H1 (cell line): ENCODE results near the gene SLC1A2. TPM values are rescaled to one million over a fixed set of nuclear protein-coding genes. Genes with fewer than 3 reads are reported as not detected.

Experiments
- CTCF ChIA-PET: fragments of 300-600 bp; sonication (Branson Sonifier 250); formaldehyde crosslinking; loops from one replicate; lab custom pipeline; 2021; ENCODE audit not compliant: partially characterized antibody; lab: Charles Lee
- POLR2A ChIA-PET: fragments of 300-600 bp; sonication (Branson Sonifier 250); formaldehyde crosslinking; loops from one replicate; lab custom pipeline; 2021; ENCODE audit warnings: inconsistent platforms; ENCODE audit not compliant: partially characterized antibody; lab: Charles Lee
- DNase-seq, 2 experiments: peaks; one replicate each; pipeline versions ENCODE4 v3.0.0 to v3.0.0-alpha.2; 2010 to 2022; ENCODE audit warnings: low spot score in 2 of 2, low read depth in 1 of 2, mixed read lengths in 1 of 2
- FAIRE-seq: peaks from 2 replicates; lab custom pipeline; 2011; peaks lifted over from hg19 to GRCh38; lab: Jason Lieb, UNC
- H2AFZ ChIP-seq: 2 replicates; pipeline ENCODE4 v1.8.1; 2012; ENCODE audit warnings: low read length, inconsistent platforms
- H2AK5ac ChIP-seq: 2 replicates; pipeline ENCODE4 v1.6.1; 2013; ENCODE audit warnings: low read depth, low read length
- H2BK120ac ChIP-seq: replicated peaks from 2 replicates; pipeline ENCODE3; 2013; ENCODE audit warnings: low read depth, low read length, inconsistent platforms
- H2BK12ac ChIP-seq: 2 replicates; pipeline ENCODE4 v1.6.1; 2013; ENCODE audit warnings: low read depth, low read length
- H2BK15ac ChIP-seq: 2 replicates; pipeline ENCODE4 v1.6.1; 2013; ENCODE audit warnings: low read length
- H2BK20ac ChIP-seq: 2 replicates; pipeline ENCODE4 v1.6.1; 2013; ENCODE audit warnings: low read length
- H2BK5ac ChIP-seq: 2 replicates; pipeline ENCODE4 v1.6.1; 2013; ENCODE audit warnings: low read depth, low read length
- H3K14ac ChIP-seq: 2 replicates; pipeline ENCODE4 v1.6.1; 2013; ENCODE audit warnings: inconsistent platforms; ENCODE audit not compliant: insufficient read length
- H3K18ac ChIP-seq: 2 replicates; pipeline ENCODE4 v1.6.1; 2013; ENCODE audit warnings: low read length; ENCODE audit errors: extremely low read depth
- H3K23ac ChIP-seq: 2 replicates; pipeline ENCODE4 v1.6.1; 2013; ENCODE audit warnings: inconsistent platforms; ENCODE audit not compliant: insufficient read length
- H3K23me2 ChIP-seq: 2 replicates; pipeline ENCODE4 v1.6.1; 2013; ENCODE audit warnings: low read depth, low read length
- H3K27ac ChIP-seq: 2 replicates; pipeline ENCODE4 v1.6.1; 2011; ENCODE audit warnings: low read depth, low read length, inconsistent platforms
- H3K27me3 ChIP-seq, 4 experiments: replicated peaks in 1 of 4; 1 replicate in 1 of 4; 2 replicates in 3 of 4; pipeline versions ENCODE4 v1.6.1 to v1.8.1; 2011 to 2013; ENCODE audit warnings: low read length in 3 of 4, mild to moderate bottlenecking in 3 of 4, inconsistent platforms in 2 of 4, mixed read lengths in 2 of 4, moderate library complexity in 1 of 4; ENCODE audit not compliant: control insufficient read depth in 3 of 4, insufficient read depth in 3 of 4; ENCODE audit errors: extremely low read depth in 1 of 4
- H3K36me3 ChIP-seq, 4 experiments: 2 replicates each; pipeline versions ENCODE4 v1.6.1 to v1.8.1; 2011 to 2013; ENCODE audit warnings: mild to moderate bottlenecking in 4 of 4, low read length in 3 of 4, moderate library complexity in 2 of 4, control low read depth in 1 of 4, inconsistent platforms in 1 of 4; ENCODE audit not compliant: insufficient read depth in 4 of 4, control insufficient read depth in 2 of 4
- H3K4ac ChIP-seq: replicated peaks from 2 replicates; pipeline ENCODE3; 2013; ENCODE audit warnings: low read length, low read depth, mixed read lengths, inconsistent platforms; ENCODE audit not compliant: insufficient read length
- H3K4me1 ChIP-seq, 4 experiments: replicated peaks in 1 of 4; 1 replicate in 1 of 4; 2 replicates in 3 of 4; pipeline versions ENCODE4 v1.6.1 to v1.8.1; 2011 to 2013; ENCODE audit warnings: low read length in 3 of 4, inconsistent platforms in 2 of 4, mixed read lengths in 1 of 4; ENCODE audit not compliant: insufficient read depth in 4 of 4, control insufficient read depth in 3 of 4
- H3K4me2 ChIP-seq, 2 experiments: 2 replicates each; pipeline versions ENCODE4 v1.6.1 to v1.8.1; 2011 to 2013; ENCODE audit warnings: low read depth in 2 of 2, low read length in 2 of 2, control low read depth in 1 of 2, inconsistent platforms in 1 of 2, mild to moderate bottlenecking in 1 of 2; ENCODE audit not compliant: insufficient read depth in 1 of 2
- H3K4me3 ChIP-seq, 4 experiments: fragments of 200-600, 300-600 bp in 1 of 4; sonication (generic), shearing (Covaris generic), sonication (Bioruptor Twin) in 1 of 4; 2 replicates each; pipeline versions ENCODE4 v1.5.1 to v1.8.1; 2011 to 2016; ENCODE audit warnings: low read length in 4 of 4, low read depth in 3 of 4, control low read depth in 2 of 4, inconsistent platforms in 2 of 4, mild to moderate bottlenecking in 2 of 4, mixed read lengths in 1 of 4, moderate library complexity in 1 of 4; ENCODE audit not compliant: insufficient read depth in 2 of 4; ENCODE audit errors: extremely low read depth in 1 of 4
- H3K56ac ChIP-seq: replicated peaks from 2 replicates; pipeline ENCODE3; 2013; ENCODE audit warnings: low read depth, mild to moderate bottlenecking, mixed read lengths, low read length, inconsistent platforms; ENCODE audit not compliant: insufficient read length
- H3K79me1 ChIP-seq: 2 replicates; pipeline ENCODE4 v1.6.1; 2013; ENCODE audit warnings: low read depth, low read length, control low read depth
- H3K79me2 ChIP-seq, 2 experiments: 2 replicates each; pipeline versions ENCODE4 v1.6.1 to v1.8.1; 2012 to 2013; ENCODE audit warnings: low read length in 2 of 2, mild to moderate bottlenecking in 2 of 2, inconsistent platforms in 1 of 2; ENCODE audit not compliant: insufficient read depth in 2 of 2, control insufficient read depth in 1 of 2
- H3K9ac ChIP-seq, 4 experiments: replicated peaks in 1 of 4; 1 replicate in 1 of 4; 2 replicates in 3 of 4; pipeline versions ENCODE4 v1.6.1 to v1.8.1; 2011 to 2013; ENCODE audit warnings: low read depth in 3 of 4, low read length in 3 of 4, control low read depth in 2 of 4, mild to moderate bottlenecking in 2 of 4, moderate library complexity in 2 of 4, inconsistent platforms in 1 of 4; ENCODE audit errors: extremely low read depth in 1 of 4
- H3K9me3 ChIP-seq, 2 experiments: 2 replicates each; pipeline versions ENCODE4 v1.6.1 to v1.8.1; 2012 to 2013; ENCODE audit warnings: mild to moderate bottlenecking in 2 of 2, moderate library complexity in 2 of 2, control low read depth in 1 of 2, inconsistent platforms in 1 of 2, low read depth in 1 of 2, low read length in 1 of 2, mixed read lengths in 1 of 2; ENCODE audit not compliant: insufficient read depth in 2 of 2
- H4K20me1 ChIP-seq, 2 experiments: replicated peaks in 1 of 2; 2 replicates each; pipeline versions ENCODE3 to v1.8.1; 2011 to 2013; ENCODE audit warnings: inconsistent platforms in 2 of 2, low read length in 2 of 2, mild to moderate bottlenecking in 1 of 2; ENCODE audit not compliant: insufficient read depth in 2 of 2, control insufficient read depth in 1 of 2
- H4K5ac ChIP-seq: 2 replicates; pipeline ENCODE4 v1.6.1; 2013; ENCODE audit warnings: low read length, low read depth, mixed read lengths, inconsistent platforms; ENCODE audit not compliant: insufficient read length
- H4K8ac ChIP-seq: 2 replicates; pipeline ENCODE4 v1.8.0; 2013; ENCODE audit warnings: mild to moderate bottlenecking, moderate library complexity, low read length, inconsistent platforms; ENCODE audit not compliant: insufficient read depth; ENCODE audit errors: extremely low read depth
- H4K91ac ChIP-seq: replicated peaks from 2 replicates; pipeline ENCODE3; 2013; ENCODE audit warnings: low read length, mixed read lengths, inconsistent platforms; ENCODE audit not compliant: insufficient read length
- BACH1 ChIP-seq: IDR thresholded peaks from 2 replicates; pipeline ENCODE4 v1.6.1; 2012; ENCODE audit warnings: low read length, improper control_type of control experiment
- BRCA1 ChIP-seq: IDR thresholded peaks from 2 replicates; pipeline ENCODE4 v1.6.1; 2012; ENCODE audit warnings: low read depth, low read length, improper control_type of control experiment
- EZH2 ChIP-seq: fragments of 200-600 bp; sonication (generic); IDR thresholded peaks from 2 replicates; pipeline ENCODE4 v1.7.1; 2012; ENCODE audit warnings: low read depth, mild to moderate bottlenecking, moderate library complexity, low read length, inconsistent platforms; ENCODE audit not compliant: severe bottlenecking
- HDAC6 ChIP-seq: IDR thresholded peaks from one replicate; pipeline ENCODE4 v1.7.1; 2012; ENCODE audit warnings: low read depth, mild to moderate bottlenecking, inconsistent platforms, low read length, moderate library complexity
- JUN ChIP-seq: IDR thresholded peaks from 2 replicates; pipeline ENCODE4 v1.6.1; 2011; ENCODE audit warnings: low read depth, mild to moderate bottlenecking, improper control_type of control experiment, low read length
- KDM5A ChIP-seq: fragments of 200-600 bp; IDR thresholded peaks from 2 replicates; pipeline ENCODE4 v1.7.1; 2012; ENCODE audit warnings: mild to moderate bottlenecking, low read length, inconsistent platforms, mixed read lengths
- POLR2A ChIP-seq, 2 experiments: IDR thresholded peaks; 1 replicate in 1 of 2; 2 replicates in 1 of 2; pipeline ENCODE4 v1.6.1; 2011; ENCODE audit warnings: low read depth in 2 of 2, low read length in 2 of 2, mild to moderate bottlenecking in 2 of 2; ENCODE audit errors: control extremely low read depth in 1 of 2
- POLR2AphosphoS5 ChIP-seq: IDR thresholded peaks from 2 replicates; pipeline ENCODE4 v1.6.1; 2011; ENCODE audit warnings: low read depth, low read length
- RXRA ChIP-seq: IDR thresholded peaks from 2 replicates; pipeline ENCODE4 v1.6.1; 2011; ENCODE audit warnings: low read depth, mild to moderate bottlenecking, low read length, moderate library complexity; ENCODE audit not compliant: insufficient read depth
- WGBS, 2 experiments: shearing (Covaris generic) in 1 of 2; methylation state at CpG; one replicate each; pipeline versions ENCODE4 v1.1.6 to v1.1.7; 2013 to 2015; ENCODE audit warnings: low lambda C conversion rate in 2 of 2, mixed read lengths in 2 of 2, inconsistent platforms in 1 of 2, low coverage in 1 of 2, missing lambda C conversion rate in 1 of 2; ENCODE audit not compliant: insufficient replicate concordance in 2 of 2, insufficient coverage in 1 of 2, insufficient read length in 1 of 2; ENCODE audit errors: extremely low coverage in 1 of 2, missing lambda C conversion rate in 1 of 2; 5-methylcytosine and 5-hydroxymethylcytosine counted together
- polyA plus RNA-seq, 7 experiments: library from polyadenylated mRNA; depleted of rRNA in 3 of 7; stranded (reverse) in 5 of 7; unstranded in 2 of 7; fragments of >200 nt in 5 of 7; fragments of 200-250 nt in 2 of 7; gene quantifications; 1 replicate in 5 of 7; 2 replicates in 1 of 7; 4 replicates in 1 of 7; pipeline versions ENCODE4 v1.2.1 to v1.2.3, GENCODE V29; 2011 to 2013; ENCODE audit warnings: missing spikeins in 2 of 7, mixed read lengths in 2 of 7
- total RNA-seq: library from RNA; stranded (reverse); fragmentation: NEBNext Ultra II Directional; extraction: Animal tissue kit (Norgen Biotek cat#: 25700); gene quantifications from 2 replicates; pipeline ENCODE4 v1.2.1, GENCODE V29; 2021

Gene SLC1A2
- total and polyA plus RNA-seq, 2 of the 8 experiments (the other 6 are each of a cell fraction or from before 2014, with no cell fraction given) = 0.57 to 1.2 TPM

GRCh38 chr11:35387111-35387982 lies 32.0 kb downstream of the SLC1A2 start:
- TF ChIP-seq BACH1 (no peak), POLR2AphosphoS5 (no peak), BRCA1 (no peak), POLR2A (IDR thresholded peaks at IDR 0.05; ENCODE audit: control extremely low read depth in 1 of 2, low read depth in 2 of 2, low read length in 2 of 2) (no peak), HDAC6 (no peak), JUN (no peak), KDM5A (no peak), RXRA (no peak), EZH2 (no peak)
- Histone ChIP-seq H2AK5ac (no peak overlapping the region), H4K5ac (no peak overlapping the region), H2BK12ac (no peak overlapping the region), H3K18ac (no peak overlapping the region), H3K4me1 (no peaks in the 10 kb centered on the region), H3K14ac (no peak overlapping the region), H3K79me2 (no peaks in the 10 kb centered on the region), H3K36me3 (no peaks in the 10 kb centered on the region), H2AFZ (no peak overlapping the region), H2BK15ac (no peak overlapping the region), H3K27me3 (no peaks in the 10 kb centered on the region), H2BK20ac (no peak overlapping the region), H4K20me1 (no peaks in the 10 kb centered on the region), H3K4me3 (no peak overlapping the region), H3K4me2 (no peak overlapping the region), H3K4ac (no peak overlapping the region), H4K91ac (no peak overlapping the region), H3K56ac (no peak overlapping the region), H3K9ac (no peak overlapping the region), H2BK5ac (no peak overlapping the region), H3K23me2 (no peaks in the 10 kb centered on the region), H3K9me3 (no peaks in the 10 kb centered on the region), H2BK120ac (no peak overlapping the region), H3K23ac (no peak overlapping the region), H4K8ac (no peak overlapping the region), H3K79me1 (no peaks in the 10 kb centered on the region), H3K27ac (no peak overlapping the region)
- no peak for DNase-seq
- FAIRE-seq = no peak
- ChIA-PET CTCF (interaction anchor here (0.7 to 1.3 kb wide), 2 partner anchors 20 to 875 kb away, joined by 3 to 4 read pairs; no protein-coding TSS in a partner anchor), POLR2A (no interaction called here)
- 86% methylated on average over 4 of the region's 4 CpGs; no CpG with 5 or more reads in 1 of the 2 experiments for WGBS, 2 experiments
